GM18858 (cell line): ENCODE results near the gene UROC1.

ENCODE experiments used
- ATAC-seq: cut with Tn5 transposase; IDR thresholded peaks from one replicate; pipeline ENCODE4 v1.9.1; 2021; ENCODE audit not compliant: unreplicated experiment

Gene UROC1

GRCh38 chr3:126533506-126533905, 15.9 kb upstream of the UROC1 start:
- ATAC-seq: no peak

GRCh38 chr3:126531051-126531330, 13.4 kb upstream of the UROC1 start:
- ATAC-seq: no peak

GRCh38 chr3:126530171-126531050, 12.8 kb upstream of the UROC1 start:
- no peak for ATAC-seq

GRCh38 chr3:126529585-126530170, 12.1 kb upstream of the UROC1 start:
- no peak for ATAC-seq

- no peak for ATAC-seq
Observed at GRCh38 chr3:126528800-126529541, 11.4 kb upstream of the UROC1 start.

GRCh38 chr3:126528419-126528799, 10.8 kb upstream of the UROC1 start:
- no peak for ATAC-seq

GRCh38 chr3:126527455-126528211, 10.1 kb upstream of the UROC1 start:
- ATAC-seq: no peak

GRCh38 chr3:126527006-126527405, 9.4 kb upstream of the UROC1 start:
- no peak for ATAC-seq

- no peak for ATAC-seq
Observed at GRCh38 chr3:126526668-126527005, 9.1 kb upstream of the UROC1 start.

GRCh38 chr3:126525853-126526667, 8.5 kb upstream of the UROC1 start:
- ATAC-seq: no peak

GRCh38 chr3:126525091-126525852, 7.7 kb upstream of the UROC1 start:
- no peak for ATAC-seq

- no peak for ATAC-seq
Observed at GRCh38 chr3:126524429-126524988, 6.9 kb upstream of the UROC1 start.

- no peak for ATAC-seq
Observed at GRCh38 chr3:126523745-126524428, 6.3 kb upstream of the UROC1 start, which contains the start of gene CHST13. Gene CHST13, plus strand, starts transcription at chr3:126524155. Its CDS starts 178 bp downstream, at chr3:126524333.

- no peak for ATAC-seq
Observed at GRCh38 chr3:126522363-126522788, 4.8 kb upstream of the UROC1 start.

- ATAC-seq: no peak
Observed at GRCh38 chr3:126521122-126521891, 3.7 kb upstream of the UROC1 start.

GRCh38 chr3:126519506-126520455, 2.2 kb upstream of the UROC1 start:
- no peak for ATAC-seq

GRCh38 chr3:126518779-126519177, 1.2 kb upstream of the UROC1 start:
- ATAC-seq: no peak
